Endodermal cell (in vitro differentiated cells): ENCODE data around the gene HSPB2. TPM values are rescaled to one million over a fixed set of nuclear protein-coding genes. Genes with fewer than 3 reads are reported as not detected.

ENCODE experiments used
- DNase-seq: peaks from one replicate; pipeline ENCODE4 v3.0.0-alpha.2; 2017
- H3K27ac ChIP-seq: 2 replicates; pipeline ENCODE4 v1.5.1; 2013; ENCODE audit warnings: mild to moderate bottlenecking, low read depth, low read length, moderate library complexity
- H3K27me3 ChIP-seq: 2 replicates; pipeline ENCODE4 v1.6.1; 2013; ENCODE audit warnings: mild to moderate bottlenecking, low read length, moderate library complexity; ENCODE audit not compliant: insufficient read depth, control insufficient read depth, poor library complexity, severe bottlenecking
- H3K36me3 ChIP-seq: 2 replicates; pipeline ENCODE4 v1.7.0; 2013; ENCODE audit warnings: mild to moderate bottlenecking, low read length, moderate library complexity; ENCODE audit not compliant: control insufficient read depth, insufficient read depth
- H3K4me1 ChIP-seq: one replicate; pipeline ENCODE4 v1.7.0; 2013; ENCODE audit warnings: low read length; ENCODE audit not compliant: control insufficient read depth, insufficient read depth
- H3K4me3 ChIP-seq: 2 replicates; pipeline ENCODE4 v1.5.1; 2013; ENCODE audit warnings: mild to moderate bottlenecking, low read length, moderate library complexity
- H3K9ac ChIP-seq: 2 replicates; pipeline ENCODE4 v1.6.1; 2013; ENCODE audit warnings: mild to moderate bottlenecking, low read length, moderate library complexity; ENCODE audit not compliant: poor library complexity, severe bottlenecking; ENCODE audit errors: extremely low read depth
- H3K9me3 ChIP-seq: 2 replicates; pipeline ENCODE4 v1.6.1; 2013; ENCODE audit warnings: mild to moderate bottlenecking, low read length, moderate library complexity; ENCODE audit not compliant: control insufficient read depth
- H3K27ac Mint-ChIP-seq: 2 replicates; pipeline ENCODE4 v1.8.0; 2020; ENCODE audit warnings: mixed read lengths
- H3K27me3 Mint-ChIP-seq: 2 replicates; pipeline ENCODE4 v1.8.0; 2021; ENCODE audit warnings: mild to moderate bottlenecking, mixed read lengths; ENCODE audit not compliant: insufficient read depth
- H3K36me3 Mint-ChIP-seq: 2 replicates; pipeline ENCODE4 v1.8.0; 2020; ENCODE audit warnings: low read depth, mixed read lengths
- H3K4me1 Mint-ChIP-seq: 2 replicates; pipeline ENCODE4 v1.8.0; 2020; ENCODE audit warnings: mixed read lengths
- H3K4me3 Mint-ChIP-seq: 2 replicates; pipeline ENCODE4 v1.8.0; 2020; ENCODE audit warnings: mild to moderate bottlenecking, moderate library complexity, mixed read lengths
- H3K9me3 Mint-ChIP-seq: 2 replicates; pipeline ENCODE4 v1.8.0; 2020; ENCODE audit warnings: mild to moderate bottlenecking, mixed read lengths
- CTCF ChIP-seq: fragments of 200-600 bp; sonication (generic); conservative IDR thresholded peaks from 2 replicates; pipeline ENCODE4 v1.5.0; 2021; ENCODE audit warnings: antibody characterized with exemption, mild to moderate bottlenecking
- WGBS, 2 experiments: methylation state at CpG; one replicate each; pipeline versions ENCODE4 v1.1.5 to v1.1.7; 2013; ENCODE audit warnings: missing lambda C conversion rate in 2 of 2, mixed read lengths in 1 of 2; ENCODE audit not compliant: insufficient coverage in 1 of 2, insufficient read length in 1 of 2; 5-methylcytosine and 5-hydroxymethylcytosine counted together
- total RNA-seq, 2 donors: library from RNA; stranded (reverse); fragmentation: NEBNext Ultra II Directional in 1 of 2; extraction: Animal tissue kit (Norgen Biotek cat#: 25700) in 1 of 2; gene quantifications; 2 replicates in 1 of 2; 3 replicates in 1 of 2; pipeline ENCODE4 v1.2.1, GENCODE V29; 2021

Gene HSPB2
- total RNA-seq, 2 donors from 2014 or later = 0.20 to 0.33 TPM

GRCh38 chr11:111946499-111946898 lies 34.0 kb downstream of the HSPB2 start:
- DNase-seq = no peak
- Histone ChIP-seq H3K36me3 (no peaks in the 10 kb centered on the region), H3K4me1 (no peaks in the 10 kb centered on the region), H3K9ac (no peak overlapping the region), H3K9me3 (peaks cover 6% of the 10 kb centered on the region), H3K27me3 (no peaks in the 10 kb centered on the region), H3K27ac (no peak overlapping the region), H3K4me3 (no peak overlapping the region)
- no peak overlapping the region for H3K4me3 Mint-ChIP-seq
- H3K9me3 Mint-ChIP-seq = peaks cover under 1% of the 10 kb centered on the region
- TF ChIP-seq CTCF = no peak
- no peak overlapping the region for H3K27ac Mint-ChIP-seq
- H3K27me3 Mint-ChIP-seq = no peaks in the 10 kb centered on the region
- peaks cover 31% of the 10 kb centered on the region for H3K4me1 Mint-ChIP-seq
- WGBS, 2 experiments = 88 to 92% methylated on average over 1 to 3 of the region's 3 CpGs
- no peaks in the 10 kb centered on the region for H3K36me3 Mint-ChIP-seq

- no peaks in the 10 kb centered on the region for H3K4me1 ChIP-seq
- no peak overlapping the region for H3K4me3 ChIP-seq
- no peaks in the 10 kb centered on the region for H3K27me3 ChIP-seq
- Mint-ChIP-seq H3K27me3 (no peaks in the 10 kb centered on the region), H3K4me1 (peaks cover 31% of the 10 kb centered on the region), H3K36me3 (no peaks in the 10 kb centered on the region), H3K4me3 (no peak overlapping the region), H3K27ac (no peak overlapping the region), H3K9me3 (peaks cover 6% of the 10 kb centered on the region)
- no peak for DNase-seq
- H3K9ac ChIP-seq = no peak overlapping the region
- TF ChIP-seq CTCF = no peak
- H3K27ac ChIP-seq = no peak overlapping the region
- H3K36me3 ChIP-seq = no peaks in the 10 kb centered on the region
- peaks cover 7% of the 10 kb centered on the region for H3K9me3 ChIP-seq
These were observed 34.6 kb downstream of the HSPB2 start for GRCh38 chr11:111947143-111947542.

GRCh38 chr11:111949519-111950426 lies 37.2 kb downstream of the HSPB2 start:
- H3K4me1 Mint-ChIP-seq = peaks cover 20% of the 10 kb centered on the region
- no peak overlapping the region for H3K9ac ChIP-seq
- H3K36me3 ChIP-seq = no peaks in the 10 kb centered on the region
- H3K27ac ChIP-seq = no peak overlapping the region
- no peak overlapping the region for H3K27ac Mint-ChIP-seq
- H3K4me3 ChIP-seq = no peak overlapping the region
- WGBS, 2 experiments = 84 to 98% methylated on average over 6 to 7 of the region's 7 CpGs
- H3K9me3 Mint-ChIP-seq = peaks cover 19% of the 10 kb centered on the region
- H3K4me3 Mint-ChIP-seq = no peak overlapping the region
- no peaks in the 10 kb centered on the region for H3K4me1 ChIP-seq
- H3K27me3 Mint-ChIP-seq = no peaks in the 10 kb centered on the region
- H3K9me3 ChIP-seq = peaks cover 7% of the 10 kb centered on the region
- H3K27me3 ChIP-seq = no peaks in the 10 kb centered on the region
- H3K36me3 Mint-ChIP-seq = peaks cover 4% of the 10 kb centered on the region
- DNase-seq = no peak
- TF ChIP-seq CTCF = no peak
